Activated CD4-positive, alpha-beta T cell treated with anti-CD3 and anti-CD28 coated beads, Interleukin-2, amount 50 U/mL, for 16 hours (primary cell): ENCODE results near the gene UBTD1.
A peak's percentile ranks its signal among the peaks of the same experiment; 100 is the strongest.
"Not testable (repeated sequence)": the region's sequence is repeated elsewhere in the genome, so short reads cannot be mapped to it uniquely, and the experiment has no call there.

Experiments used
- DNase-seq: peaks from one replicate; pipeline ENCODE4 v3.0.0-alpha.2; 2020

Gene UBTD1

GRCh38 chr10:97517096-97517750 is 18.5 kb downstream of the UBTD1 start:
- no peak for DNase-seq

GRCh38 chr10:97517778-97518300 is 19.1 kb downstream of the UBTD1 start:
- no peak for DNase-seq

GRCh38 chr10:97518301-97519043 is 19.7 kb downstream of the UBTD1 start:
- DNase-seq: no peak

DNA sequence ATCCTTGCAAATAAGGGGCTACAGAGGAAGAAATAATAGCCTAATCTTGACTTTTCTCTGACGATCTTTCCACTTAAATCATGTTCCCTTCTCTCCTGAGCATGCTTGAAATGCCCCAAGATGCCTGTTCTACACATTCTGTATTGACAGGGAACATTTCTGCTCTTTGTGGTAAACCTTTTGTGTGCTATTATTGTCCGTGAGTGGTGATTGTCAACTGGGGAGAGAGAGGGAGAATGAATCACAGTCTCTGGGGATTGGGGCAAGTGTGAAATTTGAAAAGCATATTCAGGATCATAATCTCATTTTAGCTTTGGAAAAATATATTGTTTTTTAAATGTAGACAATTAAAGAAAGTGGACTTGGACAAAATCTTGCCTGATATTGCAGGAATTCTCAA is 20.6 kb downstream of the UBTD1 start:
- DNase-seq: no peak

DNA sequence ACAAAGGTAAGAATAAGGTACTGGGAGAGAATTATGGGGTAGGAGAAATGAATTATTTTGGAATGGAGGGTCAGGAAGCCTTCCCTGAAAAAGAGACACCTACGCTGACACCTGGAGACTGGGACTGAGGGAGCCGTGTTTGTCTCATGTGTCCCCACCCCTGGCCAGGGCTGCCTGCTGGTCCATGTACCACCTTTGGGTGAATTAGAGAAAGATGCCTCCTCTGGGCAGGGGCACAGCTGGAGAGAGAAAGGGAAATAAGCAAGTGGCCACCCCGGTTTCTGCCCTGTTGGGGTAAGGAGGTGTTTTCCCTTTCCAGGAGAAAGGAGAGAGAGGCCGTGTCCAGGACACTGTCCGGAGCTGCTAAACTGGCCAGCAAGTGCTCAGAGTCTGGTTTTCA is 21.8 kb downstream of the UBTD1 start:
- no peak for DNase-seq

- no peak for DNase-seq
These were observed 22.4 kb downstream of the UBTD1 start for GRCh38 chr10:97520978-97521761.

GRCh38 chr10:97522071-97522470 is 23.3 kb downstream of the UBTD1 start:
- no peak for DNase-seq

DNA sequence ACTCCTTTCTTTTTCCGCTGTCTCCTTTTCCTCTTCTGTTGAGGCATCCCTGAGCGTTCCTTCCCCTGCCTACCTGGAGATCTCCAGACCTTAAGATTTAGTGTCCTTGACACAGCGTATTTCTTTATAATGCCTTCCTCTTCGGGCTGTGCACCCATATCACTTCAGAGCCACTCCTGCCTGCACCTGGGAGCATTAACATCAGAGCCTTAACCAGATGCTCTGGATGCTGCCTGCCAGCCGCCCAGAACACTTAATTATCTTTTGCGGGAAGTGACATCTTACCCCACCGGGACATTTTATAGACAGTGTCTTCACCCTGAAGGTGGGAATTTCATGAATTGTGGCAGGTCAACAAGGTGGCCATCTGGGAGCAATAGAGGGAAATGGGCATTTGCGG is 24.2 kb downstream of the UBTD1 start:
- no peak for DNase-seq

DNA sequence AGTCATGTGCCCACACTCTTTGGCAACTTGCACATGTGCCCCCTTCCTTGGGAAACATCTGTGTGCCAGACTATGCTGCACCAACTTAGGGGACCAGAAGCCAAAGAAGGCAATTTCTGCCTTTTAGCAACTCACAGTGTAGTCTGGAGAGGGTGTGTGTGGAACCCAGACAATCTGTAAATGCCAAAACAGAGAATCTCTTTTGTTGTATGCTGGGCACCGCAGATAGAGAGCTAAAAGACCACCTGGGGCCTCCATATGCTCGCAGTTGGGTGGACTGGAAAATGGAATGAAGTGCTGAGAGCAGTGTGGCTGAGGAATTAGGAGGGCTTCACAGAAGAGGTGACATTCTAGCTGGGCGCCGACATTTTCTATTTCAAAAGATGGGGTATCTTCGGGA is 26.4 kb downstream of the UBTD1 start:
- no peak for DNase-seq

- no peak for DNase-seq
These were observed 27.0 kb downstream of the UBTD1 start for GRCh38 chr10:97525683-97526110.

DNA sequence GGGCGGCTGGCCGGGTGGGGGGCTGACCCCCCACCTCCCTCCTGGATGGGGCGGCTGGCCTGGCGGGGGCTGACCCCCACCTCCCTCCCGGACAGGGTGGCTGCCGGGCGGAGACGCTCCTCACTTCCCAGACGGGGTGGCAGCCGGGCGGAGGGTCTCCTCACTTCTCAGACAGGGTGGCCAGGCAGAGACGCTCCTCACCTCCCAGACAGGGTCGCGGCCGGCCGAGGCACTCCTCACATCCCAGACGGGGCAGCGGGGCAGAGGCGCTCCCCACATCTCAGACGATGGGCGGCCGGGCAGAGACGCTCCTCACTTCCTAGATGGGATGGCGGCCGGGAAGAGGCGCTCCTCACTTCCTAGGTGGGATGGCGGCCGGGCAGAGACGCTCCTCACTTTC is 30.2 kb downstream of the UBTD1 start:
- not testable (repeated sequence) for DNase-seq

DNA sequence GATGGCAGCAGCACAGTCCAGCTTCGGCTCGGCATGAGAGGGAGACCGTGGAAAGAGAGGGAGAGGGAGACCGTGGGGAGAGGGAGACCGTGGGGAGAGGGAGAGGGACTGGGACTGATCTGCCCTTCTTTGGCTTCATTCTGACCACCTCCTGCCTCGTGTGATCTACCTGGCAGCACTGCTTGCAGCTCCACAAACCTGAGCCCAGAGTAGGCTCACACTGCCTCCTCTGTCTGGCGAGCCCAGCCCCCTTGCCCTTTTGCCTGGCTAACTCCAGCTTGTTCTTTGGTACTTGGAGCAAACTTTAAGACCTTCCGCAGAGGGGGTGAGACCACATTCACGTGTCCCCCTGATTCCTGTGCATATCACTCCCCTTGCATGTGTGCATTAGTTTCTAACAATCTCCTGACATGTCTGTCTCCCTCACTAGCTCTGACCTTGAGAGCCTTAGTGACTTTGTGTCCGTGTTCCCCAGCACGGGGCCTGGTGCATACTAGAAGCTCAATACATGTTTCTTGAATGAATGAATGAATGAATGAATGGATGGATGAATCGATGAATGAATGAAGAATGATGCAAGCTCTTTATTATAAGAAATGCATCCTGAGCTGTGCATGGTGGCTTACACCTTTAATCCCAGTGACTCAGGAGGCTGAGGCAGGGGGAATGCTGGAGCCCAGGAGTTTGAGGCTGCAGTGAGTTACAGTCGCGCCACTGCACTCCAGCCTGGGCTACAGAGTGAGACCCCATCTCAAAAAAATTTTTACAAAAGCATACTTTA is 31.2 kb downstream of the UBTD1 start:
- no peak for DNase-seq

- no peak for DNase-seq
These were observed 32.8 kb downstream of the UBTD1 start for GRCh38 chr10:97531401-97531986.

DNA sequence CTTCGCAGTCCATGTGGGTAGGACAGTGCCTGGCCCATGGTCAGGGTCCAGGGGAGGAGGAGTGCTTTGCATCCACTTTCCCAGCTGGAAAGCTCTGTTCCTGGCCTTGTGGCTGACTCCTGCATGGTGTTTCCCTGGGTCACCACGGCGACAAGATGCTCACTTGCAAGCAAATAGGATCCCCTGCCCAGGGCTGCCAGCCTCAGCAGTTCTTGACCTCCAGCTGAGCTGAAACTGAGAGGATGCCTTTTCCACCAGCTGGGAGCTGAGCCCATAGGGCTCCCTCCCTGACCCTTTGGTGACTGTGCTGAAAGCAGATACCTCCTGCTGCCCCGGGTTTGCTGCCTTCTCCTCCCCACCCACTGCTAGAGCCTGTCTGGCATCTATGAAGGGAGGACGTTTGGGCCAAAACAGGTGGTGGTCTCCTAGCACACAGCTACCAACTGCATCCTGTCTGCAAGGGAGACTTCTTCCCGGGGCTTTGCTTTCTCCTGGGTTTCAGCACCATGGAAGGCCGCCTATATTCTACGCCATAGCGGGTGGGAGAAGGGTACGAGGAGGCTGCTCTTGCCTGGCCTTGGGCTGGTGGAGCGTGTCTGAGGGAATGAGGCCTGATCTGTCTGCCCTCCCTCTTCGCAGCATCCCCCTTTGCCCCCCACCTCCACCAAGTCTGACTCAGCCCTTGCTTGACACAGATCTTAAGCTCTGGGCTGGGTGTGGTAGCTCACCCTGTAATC is 34.4 kb downstream of the UBTD1 start:
- DNase-seq: no peak

DNA sequence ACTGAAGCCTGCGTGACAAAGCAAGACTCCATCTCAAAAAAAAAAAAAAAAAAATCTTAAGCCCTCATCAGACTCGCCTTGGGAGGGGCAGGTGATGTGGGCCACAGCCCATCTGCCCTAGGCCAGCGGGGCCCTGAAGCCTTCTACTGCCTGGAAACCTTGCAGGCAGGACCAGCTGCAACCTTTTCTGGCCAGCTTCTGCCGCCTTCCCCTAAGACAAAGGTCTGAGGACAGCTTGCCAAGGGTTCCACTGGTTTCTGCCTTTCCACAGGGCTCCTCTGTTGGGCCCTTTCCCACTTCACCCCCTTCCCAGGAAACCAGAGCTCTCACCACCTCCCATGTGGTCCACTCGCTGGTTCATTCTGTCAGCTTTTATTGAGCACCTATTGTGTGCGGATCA is 35.2 kb downstream of the UBTD1 start:
- DNase-seq: no peak

DNA sequence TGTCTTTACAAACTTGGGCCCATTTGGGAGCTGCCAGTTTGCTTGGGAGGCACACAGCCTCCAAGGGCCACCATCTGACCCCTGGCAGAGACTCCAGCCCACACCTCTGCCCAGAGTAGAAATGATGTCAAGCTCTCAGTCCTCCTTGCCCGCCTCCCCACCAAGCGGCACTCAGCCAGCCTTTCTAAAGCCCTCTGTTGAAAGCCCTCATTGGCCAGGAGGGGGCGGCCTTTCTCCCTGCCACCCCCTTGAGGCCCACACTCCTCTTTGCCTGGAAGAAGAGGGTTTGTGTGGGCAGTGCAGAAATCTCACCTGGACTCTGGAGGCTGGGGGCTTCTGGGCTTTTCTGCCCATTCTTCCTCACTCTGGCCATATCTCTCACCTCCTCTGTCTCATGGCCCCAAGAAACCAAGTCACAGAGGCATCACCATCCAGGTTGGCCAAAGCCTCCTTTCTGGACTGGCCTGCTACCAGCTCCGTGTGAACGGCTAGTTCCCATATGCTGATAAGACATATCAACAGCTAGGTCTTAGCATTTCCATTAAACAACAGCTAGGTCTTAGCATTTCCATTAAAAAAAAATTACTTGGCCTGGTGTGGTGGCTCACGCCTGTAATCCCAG is 36.1 kb downstream of the UBTD1 start:
- DNase-seq: peak; percentile 47

- no peak for DNase-seq
These were observed 38.6 kb downstream of the UBTD1 start for GRCh38 chr10:97537186-97537869.

DNA sequence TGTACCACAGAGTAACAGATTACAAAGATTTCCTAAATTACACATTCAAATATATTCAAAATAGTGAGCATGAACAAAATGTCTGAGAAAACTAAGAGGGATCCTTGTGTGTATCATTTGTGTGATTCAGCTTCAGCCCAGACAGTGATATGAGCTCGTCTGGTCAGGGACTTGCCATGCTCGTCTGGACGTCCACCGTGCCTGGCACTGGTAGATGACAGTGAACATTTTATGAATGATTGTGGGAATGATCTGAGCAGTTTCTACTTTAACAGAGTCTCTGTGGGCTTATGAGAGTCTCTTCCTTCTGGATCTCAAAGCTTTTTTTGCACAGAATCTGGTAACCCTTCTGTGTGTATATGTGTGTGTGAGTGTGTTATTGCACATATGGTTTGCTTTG is 39.7 kb downstream of the UBTD1 start:
- no peak for DNase-seq

DNA sequence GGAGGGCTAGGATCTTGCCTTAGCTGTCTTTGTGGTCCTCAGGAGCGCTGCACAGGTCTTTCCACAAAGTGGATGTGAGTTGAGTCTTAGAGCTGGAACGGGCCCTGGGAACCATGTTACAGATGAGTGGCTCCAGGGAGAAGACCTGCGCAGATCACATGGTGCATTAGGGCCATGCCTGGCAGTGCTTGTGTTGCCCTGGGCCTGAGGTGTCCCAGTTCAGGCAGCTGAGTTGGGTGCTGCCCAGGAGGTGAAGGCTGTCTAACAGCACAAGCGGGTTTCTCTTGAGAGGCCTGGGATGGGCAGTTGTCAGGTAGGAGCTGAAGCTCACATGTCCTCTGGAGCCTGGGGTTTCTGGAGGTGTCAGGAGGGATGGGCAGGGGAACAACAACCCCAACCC is 40.1 kb downstream of the UBTD1 start:
- no peak for DNase-seq

DNA sequence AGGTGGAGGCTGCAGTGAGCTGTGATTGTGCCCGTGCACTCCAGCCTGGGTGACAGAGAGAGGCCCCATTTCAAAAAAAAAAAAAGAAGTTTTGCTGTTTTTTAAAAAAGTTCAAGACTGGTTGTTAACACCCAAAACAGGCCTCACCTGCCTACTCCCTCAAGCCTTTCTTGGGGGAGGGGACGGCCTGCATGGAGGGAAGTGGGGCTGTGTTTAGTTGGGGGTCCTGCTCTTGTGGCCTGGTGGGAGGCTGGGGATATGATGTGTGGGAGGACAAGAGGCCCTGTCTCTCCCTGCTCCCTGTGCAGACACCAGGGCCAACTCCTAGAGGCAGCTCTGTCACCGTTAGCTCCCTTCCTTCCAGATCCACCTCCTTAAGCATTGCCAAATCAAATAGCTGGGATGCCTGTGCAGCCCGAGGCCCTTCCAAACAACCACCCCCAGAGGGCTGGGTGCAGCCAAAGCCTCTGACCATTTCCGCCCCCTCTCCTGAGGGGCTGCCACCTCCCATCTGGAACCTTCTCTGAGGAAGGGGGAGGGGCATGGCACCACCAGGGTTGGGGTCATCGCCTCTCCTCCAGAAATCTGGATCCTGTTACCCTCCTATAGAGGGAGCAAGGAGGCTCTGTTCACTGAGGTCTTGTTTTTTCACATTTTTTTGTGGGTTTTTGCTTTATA is 40.9 kb downstream of the UBTD1 start:
- DNase-seq: no peak
